Renal pelvis (tissue), 12 donors: ENCODE results near the gene TSPOAP1. TPM values are rescaled to one million over a fixed set of nuclear protein-coding genes. Genes with fewer than 3 reads are reported as not detected.

ENCODE experiments used
- DNase-seq: peaks from one replicate; pipeline ENCODE4 v3.0.0-alpha.2; 2013
- long read RNA-seq, 16 experiments: transcript quantifications; one replicate each; lab custom pipeline, GENCODE V29; 2026
- polyA plus RNA-seq, 3 donors: library from polyadenylated mRNA; unstranded; fragments of 120-200 nt; gene quantifications; one replicate each; pipeline ENCODE4 v1.2.1, GENCODE V29; 2013; ENCODE audit not compliant: insufficient read length in 3 of 3

The TSPOAP1 gene
- polyA plus RNA-seq, result 10 to 100 TPM; 44.2 to 77.0 (median 70.8) TPM
- long read RNA-seq, donor 1, result 0 reads
- long read RNA-seq, donor 2, full-length matches to known transcripts, result 5 of 5 reads
- long read RNA-seq, donor 2, partial matches to known transcripts, result 0 of 5 reads
- long read RNA-seq, donor 2, other reads (novel, unspliced or antisense), result 0 of 5 reads
- long read RNA-seq, donor 3, full-length matches to known transcripts, result 2 of 2 reads
- long read RNA-seq, donor 3, partial matches to known transcripts, result 0 of 2 reads
- long read RNA-seq, donor 3, other reads (novel, unspliced or antisense), result 0 of 2 reads
- long read RNA-seq, donor 4, full-length matches to known transcripts, result 4 of 4 reads
- long read RNA-seq, donor 4, partial matches to known transcripts, result 0 of 4 reads
- long read RNA-seq, donor 4, other reads (novel, unspliced or antisense), result 0 of 4 reads
- long read RNA-seq, donor 5, full-length matches to known transcripts, result 3 of 3 reads
- long read RNA-seq, donor 5, partial matches to known transcripts, result 0 of 3 reads
- long read RNA-seq, donor 5, other reads (novel, unspliced or antisense), result 0 of 3 reads
- long read RNA-seq, donor 6, full-length matches to known transcripts, result 6 of 6 reads
- long read RNA-seq, donor 6, partial matches to known transcripts, result 0 of 6 reads
- long read RNA-seq, donor 6, other reads (novel, unspliced or antisense), result 0 of 6 reads
- long read RNA-seq, donor 7, full-length matches to known transcripts, result 5 of 5 reads
- long read RNA-seq, donor 7, partial matches to known transcripts, result 0 of 5 reads
- long read RNA-seq, donor 7, other reads (novel, unspliced or antisense), result 0 of 5 reads
- long read RNA-seq, donor 8, full-length matches to known transcripts, result 1 of 1 reads
- long read RNA-seq, donor 8, partial matches to known transcripts, result 0 of 1 reads
- long read RNA-seq, donor 8, other reads (novel, unspliced or antisense), result 0 of 1 reads
- long read RNA-seq, donor 9, full-length matches to known transcripts, result 7 of 7 reads
- long read RNA-seq, donor 9, partial matches to known transcripts, result 0 of 7 reads
- long read RNA-seq, donor 9, other reads (novel, unspliced or antisense), result 0 of 7 reads
- long read RNA-seq, donor 10, full-length matches to known transcripts, result 7 of 7 reads
- long read RNA-seq, donor 10, partial matches to known transcripts, result 0 of 7 reads
- long read RNA-seq, donor 10, other reads (novel, unspliced or antisense), result 0 of 7 reads
- long read RNA-seq, donor 11, full-length matches to known transcripts, result 1 of 1 reads
- long read RNA-seq, donor 11, partial matches to known transcripts, result 0 of 1 reads
- long read RNA-seq, donor 11, other reads (novel, unspliced or antisense), result 0 of 1 reads
- long read RNA-seq, donor 12, full-length matches to known transcripts, result 9 of 9 reads
- long read RNA-seq, donor 12, partial matches to known transcripts, result 0 of 9 reads
- long read RNA-seq, donor 12, other reads (novel, unspliced or antisense), result 0 of 9 reads
- long read RNA-seq, donor 13, full-length matches to known transcripts, result 3 of 3 reads
- long read RNA-seq, donor 13, partial matches to known transcripts, result 0 of 3 reads
- long read RNA-seq, donor 13, other reads (novel, unspliced or antisense), result 0 of 3 reads
- long read RNA-seq, donor 14, result 0 reads
- long read RNA-seq, donor 15, result 0 reads
- long read RNA-seq, donor 16, full-length matches to known transcripts, result 3 of 3 reads
- long read RNA-seq, donor 16, partial matches to known transcripts, result 0 of 3 reads
- long read RNA-seq, donor 16, other reads (novel, unspliced or antisense), result 0 of 3 reads

DNA sequence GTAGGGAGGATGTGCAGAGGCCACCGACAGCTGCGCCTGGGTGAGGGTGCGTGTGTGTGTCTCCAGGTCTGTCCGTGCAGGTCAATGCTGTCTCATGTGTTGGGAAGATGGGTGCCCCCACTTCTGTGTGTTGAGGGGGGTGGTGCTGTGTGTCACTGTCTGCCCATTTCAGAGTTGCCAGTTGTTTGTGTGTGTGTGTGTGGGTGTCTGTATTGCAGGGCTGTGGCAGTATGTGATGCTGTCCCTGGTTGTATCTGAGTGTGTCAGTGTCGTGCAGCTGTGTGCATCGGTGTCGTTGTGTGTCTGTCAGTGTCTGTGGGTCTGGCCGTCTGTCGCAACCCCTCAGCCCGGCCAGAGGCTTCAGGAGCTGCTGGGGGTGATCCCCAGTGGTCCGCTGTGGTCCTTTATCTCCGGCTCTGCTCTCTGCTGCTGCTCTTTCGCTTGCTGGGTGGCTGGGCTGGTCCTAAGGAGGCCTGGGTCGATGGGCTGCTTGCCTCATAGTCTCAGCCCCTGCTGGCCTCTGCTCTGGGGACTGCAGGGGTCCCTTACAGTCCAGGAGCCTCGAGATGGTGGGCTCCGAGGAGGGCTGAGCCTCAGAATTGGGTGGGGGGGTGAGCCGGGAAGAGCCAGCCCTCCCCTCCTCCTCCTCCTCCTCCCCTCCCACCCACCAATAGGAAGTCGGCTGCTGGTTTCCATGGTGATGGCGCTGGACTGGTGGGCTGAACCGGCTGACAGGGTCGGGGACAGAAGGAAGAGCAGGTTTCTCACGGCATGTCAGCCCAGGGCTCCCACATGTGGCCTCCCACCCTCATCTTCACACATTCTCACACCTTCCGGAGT is at the start of gene TSPOAP1:
TSPOAP1 (minus strand) TSS at position 601 of the 840 bp plus-strand sequence. CDS start 875 bp downstream, outside the sequence.
- no peak for DNase-seq

GRCh38 chr17:58377661-58378060 is 49.1 kb upstream of the TSPOAP1 start:
- no peak for DNase-seq

GRCh38 chr17:58377093-58377601 is 48.6 kb upstream of the TSPOAP1 start:
- peak; percentile 68 for DNase-seq

DNA sequence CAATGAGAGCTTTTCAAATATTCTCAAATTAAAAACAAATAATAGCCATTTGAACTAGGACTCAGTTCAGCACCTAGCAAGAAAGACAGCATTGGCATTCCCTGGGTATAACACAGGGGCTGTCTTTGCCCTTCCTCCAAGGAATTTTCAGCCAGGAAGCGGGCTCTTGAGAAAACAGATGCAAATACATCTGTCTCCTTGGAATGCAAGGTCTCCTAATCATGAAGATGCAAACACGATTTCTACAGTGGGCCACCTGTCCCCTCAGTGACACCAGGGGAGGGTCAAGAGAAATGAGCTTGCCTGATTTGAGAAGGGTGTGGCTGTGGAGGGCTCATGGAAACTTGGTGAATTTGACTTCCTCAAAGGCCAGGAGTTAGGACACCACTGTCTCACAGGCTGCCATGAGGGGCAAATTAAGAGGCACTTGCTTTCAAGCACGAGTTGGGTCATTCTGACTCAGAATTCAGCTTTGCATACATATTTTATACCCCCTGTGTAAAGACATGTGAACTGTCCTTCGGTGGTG is 47.9 kb upstream of the TSPOAP1 start:
- no peak for DNase-seq

DNA sequence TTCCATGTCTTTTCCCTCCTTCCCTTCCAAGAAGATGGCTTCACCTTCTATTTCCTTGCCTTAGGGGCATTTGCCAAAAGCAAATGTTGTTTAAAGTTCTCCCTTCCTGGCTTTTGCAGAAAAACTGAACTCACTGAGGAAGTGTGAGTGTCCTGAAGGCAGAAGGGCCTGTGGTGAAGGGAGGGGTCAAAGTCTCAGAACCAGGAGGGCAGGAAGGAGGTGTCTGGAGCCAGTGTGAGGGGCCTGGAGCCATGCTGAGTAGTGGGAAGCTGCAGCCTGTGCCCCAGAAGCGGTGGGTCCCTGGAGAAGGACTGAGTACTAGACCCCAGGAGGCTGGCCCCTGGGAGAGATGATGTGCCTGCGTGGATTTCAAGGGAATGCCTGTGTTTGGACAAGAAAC is 47.2 kb upstream of the TSPOAP1 start:
- DNase-seq, result no peak

GRCh38 chr17:58375256-58375655 is 46.7 kb upstream of the TSPOAP1 start:
- DNase-seq, result no peak

DNA sequence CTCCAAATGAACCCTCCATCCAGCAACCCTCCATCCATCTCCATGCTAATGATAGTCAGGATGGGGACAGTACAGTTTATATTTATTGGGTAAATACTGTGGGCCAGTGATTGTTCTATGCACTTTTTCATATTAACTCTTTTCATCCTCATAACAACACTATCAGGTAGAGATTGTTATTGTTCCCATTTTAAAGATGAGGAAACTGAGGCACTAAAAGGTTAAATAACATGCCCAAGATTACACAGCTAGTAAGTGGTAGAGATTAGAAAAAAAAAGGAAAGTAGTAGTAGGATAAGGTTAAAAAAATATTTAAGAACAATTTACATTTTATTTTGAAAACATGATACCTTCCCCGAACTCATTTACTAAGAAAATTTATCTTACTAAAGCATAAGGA is 45.3 kb upstream of the TSPOAP1 start:
- DNase-seq, result no peak

DNA sequence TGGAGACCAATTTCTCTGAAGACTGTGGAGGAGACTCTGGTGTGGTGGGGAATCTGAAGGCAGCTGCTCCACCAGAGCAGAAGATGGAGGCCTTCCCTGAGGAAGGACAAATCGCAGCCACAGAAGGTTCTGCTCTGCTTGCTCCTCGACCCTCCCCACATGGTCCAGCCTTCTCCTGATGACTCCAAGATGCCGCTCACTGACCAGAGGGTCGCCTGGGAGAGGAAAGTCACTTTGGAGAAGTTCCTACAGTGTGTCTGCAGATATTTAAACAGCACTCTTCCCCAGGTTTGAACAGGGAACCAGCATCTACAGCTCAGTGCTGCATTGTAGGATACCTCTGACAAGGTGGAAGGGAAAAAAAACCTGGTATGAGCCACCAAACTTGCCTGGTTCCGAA is 44.4 kb upstream of the TSPOAP1 start:
- no peak for DNase-seq

DNA sequence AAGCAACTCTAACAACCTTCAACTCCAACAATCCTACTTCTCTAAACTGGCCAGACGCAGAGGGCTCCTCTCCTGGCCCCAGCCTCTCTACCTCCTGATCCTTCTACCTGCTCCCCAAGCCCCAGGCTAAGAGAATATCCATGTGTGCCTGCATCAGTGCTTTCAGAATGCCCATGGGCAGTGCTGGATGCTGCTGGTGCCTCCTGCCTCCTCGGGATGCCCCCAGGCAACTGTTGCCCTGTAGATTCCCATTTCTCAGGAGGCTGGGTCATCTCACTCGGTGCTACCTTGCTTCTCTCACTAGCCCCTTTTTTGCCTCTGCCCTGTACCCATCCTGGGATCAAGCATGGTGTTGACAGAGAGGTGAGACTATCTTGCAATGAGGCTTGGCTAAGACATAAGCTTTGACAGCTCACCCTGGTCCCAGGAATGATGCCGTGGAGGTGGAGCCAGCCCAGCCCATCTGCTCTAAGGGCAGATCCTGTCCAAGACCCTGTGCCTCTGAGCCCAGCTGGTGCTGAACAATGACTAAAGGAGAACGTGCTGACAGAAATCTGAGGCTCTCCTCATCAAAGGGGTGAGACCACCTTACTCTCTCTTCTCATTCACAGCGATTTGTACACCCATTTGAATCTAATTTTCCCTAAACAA is 42.8 kb upstream of the TSPOAP1 start:
- DNase-seq, result no peak

DNA sequence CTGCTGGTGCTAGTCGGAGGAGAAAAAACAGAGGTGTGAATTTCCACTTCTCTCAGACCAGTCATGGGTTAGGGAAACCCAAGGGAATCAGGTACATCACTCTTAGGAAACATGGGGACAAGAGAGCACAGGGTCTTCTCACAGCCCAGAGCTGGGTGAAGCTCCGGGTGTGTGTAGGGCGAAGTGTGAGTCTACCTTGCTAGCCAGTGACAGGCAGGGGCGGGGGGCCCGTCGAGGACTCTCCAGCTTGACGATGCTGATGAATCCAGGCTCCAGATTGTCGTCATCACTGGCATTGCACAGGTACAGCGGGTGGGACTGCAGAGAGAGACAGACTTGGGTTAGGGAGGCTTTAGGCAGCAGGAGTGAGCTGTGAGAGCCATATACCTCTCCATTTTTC is 42.1 kb upstream of the TSPOAP1 start:
- DNase-seq, result no peak

GRCh38 chr17:58370309-58370708 is 41.7 kb upstream of the TSPOAP1 start:
- no peak for DNase-seq

GRCh38 chr17:58369214-58370031 is 40.8 kb upstream of the TSPOAP1 start:
- DNase-seq, result no peak

GRCh38 chr17:58368860-58369213 is 40.2 kb upstream of the TSPOAP1 start:
- no peak for DNase-seq

DNA sequence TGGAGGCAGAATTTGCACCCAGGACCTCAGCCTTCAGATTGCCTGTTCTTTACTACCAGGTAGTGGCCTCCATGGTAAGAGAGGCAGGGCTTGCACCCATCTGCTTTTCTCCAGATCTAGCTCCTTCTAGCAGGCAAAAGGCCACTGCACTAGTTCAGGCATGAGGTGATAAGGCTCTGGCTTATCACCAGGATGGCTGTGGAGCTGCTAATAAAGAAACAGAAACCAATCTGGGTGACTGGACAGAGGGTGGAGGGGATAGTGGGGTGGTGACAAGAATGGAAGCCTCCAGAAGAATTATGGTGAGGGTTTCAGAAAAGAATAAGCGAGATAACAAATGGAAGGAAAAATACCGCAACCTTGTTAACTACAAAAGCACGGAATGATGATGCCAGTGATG is 38.9 kb upstream of the TSPOAP1 start:
- no peak for DNase-seq

- no peak for DNase-seq
These were observed 37.5 kb upstream of the TSPOAP1 start for GRCh38 chr17:58365980-58366595.

DNA sequence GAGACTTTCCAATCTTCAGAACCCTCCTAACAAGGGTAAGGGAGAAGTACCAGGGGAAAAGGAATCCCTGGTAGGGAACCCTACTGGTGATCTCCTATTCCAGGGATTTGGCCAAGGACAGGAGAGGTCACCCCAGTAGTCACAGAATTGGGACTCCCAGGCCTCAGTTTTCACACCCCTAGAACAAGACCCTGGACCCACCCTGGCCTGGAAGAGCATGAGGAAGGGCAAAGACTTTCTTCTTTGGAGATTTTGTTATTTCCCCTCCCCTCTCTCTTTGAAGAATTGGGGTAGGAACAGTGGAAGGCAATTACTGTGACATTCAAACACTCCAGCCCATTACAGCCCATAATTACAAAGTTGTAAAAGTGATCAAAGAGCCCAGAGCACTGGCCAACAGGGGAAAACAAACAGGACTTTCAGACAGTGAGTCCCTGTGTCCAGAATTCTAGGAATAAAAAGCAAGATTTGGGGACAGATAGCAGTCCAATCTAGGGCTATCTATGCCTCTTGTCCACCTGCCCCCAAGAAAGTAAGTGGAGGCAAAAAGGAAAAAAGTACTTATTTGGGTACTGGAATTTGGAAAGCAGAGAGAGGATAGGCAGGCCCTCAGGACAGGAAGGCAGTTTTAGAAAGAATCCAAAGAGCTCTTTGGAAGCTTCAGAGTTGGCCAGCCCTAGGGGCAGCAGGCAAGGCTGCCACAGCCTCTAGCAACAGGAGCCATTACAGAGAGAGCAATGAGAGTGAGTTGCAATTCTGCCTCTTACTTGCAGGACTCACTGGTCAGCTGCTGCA is 36.8 kb upstream of the TSPOAP1 start:
- DNase-seq, result no peak
